ENCODE measurements around the gene POLA2.

The POLA2 gene

DNA sequence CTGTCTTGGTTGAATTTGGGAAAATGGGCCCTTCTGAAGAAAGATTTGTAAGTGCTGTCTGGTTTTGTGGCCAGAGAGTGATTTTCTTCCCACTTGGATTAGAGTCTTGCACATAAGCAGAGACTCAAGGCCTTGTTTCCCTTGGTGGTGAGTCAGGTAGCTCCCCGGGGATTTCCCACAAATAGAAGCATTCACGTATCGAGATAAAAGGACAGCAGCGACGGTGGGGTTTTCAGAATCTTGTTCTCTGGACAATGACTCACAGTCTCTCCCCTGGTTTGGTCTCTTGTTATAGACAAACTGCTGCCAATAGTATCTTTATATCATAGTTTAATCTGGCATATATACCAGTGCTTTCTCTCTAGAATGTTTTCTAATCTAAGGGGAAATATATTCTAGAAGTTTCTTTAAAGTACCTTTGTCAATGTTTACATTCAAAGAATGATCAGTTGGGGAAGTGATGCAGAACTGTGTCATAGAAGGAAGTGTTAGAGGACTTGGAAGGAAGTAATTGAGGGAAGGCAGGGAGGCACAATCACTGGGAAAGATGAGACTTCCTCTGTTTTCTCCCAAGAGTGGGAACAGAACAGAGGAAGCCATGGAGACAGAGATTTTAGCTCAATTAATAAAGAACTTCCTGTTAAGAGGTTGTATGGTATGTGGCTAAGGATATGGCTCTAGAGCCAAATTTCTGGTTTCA lies 18.1 kb downstream of the POLA2 start:
- in situ Hi-C loops (cut with MboI; ENCODE audit: low sequenced_read_pairs): no loop called here

- in situ Hi-C loops (cut with MboI; ENCODE audit: low sequenced_read_pairs): no loop called here
These were observed 18.9 kb downstream of the POLA2 start for GRCh38 chr11:65280646-65281045.

DNA sequence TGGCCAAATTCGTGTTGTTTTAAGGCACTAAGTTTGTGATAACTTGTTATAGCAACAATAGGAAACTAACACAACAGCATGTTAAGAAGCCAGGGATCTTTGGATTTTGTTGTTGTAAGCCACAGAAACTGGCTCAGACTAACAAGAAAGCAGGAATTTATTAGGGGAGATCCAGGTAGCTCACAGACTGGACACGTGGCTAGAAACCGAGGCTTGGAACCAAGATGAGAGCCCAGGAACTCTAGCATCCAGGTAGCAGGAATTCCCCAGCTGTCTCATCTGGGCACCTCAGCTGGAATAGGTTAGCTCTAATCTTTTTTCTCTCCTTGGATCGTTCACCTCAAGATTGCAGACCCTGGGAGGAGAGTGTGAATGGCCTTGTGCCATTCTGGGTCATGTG lies 24.9 kb downstream of the POLA2 start:
- in situ Hi-C loops (cut with MboI; ENCODE audit: low sequenced_read_pairs): no loop called here

DNA sequence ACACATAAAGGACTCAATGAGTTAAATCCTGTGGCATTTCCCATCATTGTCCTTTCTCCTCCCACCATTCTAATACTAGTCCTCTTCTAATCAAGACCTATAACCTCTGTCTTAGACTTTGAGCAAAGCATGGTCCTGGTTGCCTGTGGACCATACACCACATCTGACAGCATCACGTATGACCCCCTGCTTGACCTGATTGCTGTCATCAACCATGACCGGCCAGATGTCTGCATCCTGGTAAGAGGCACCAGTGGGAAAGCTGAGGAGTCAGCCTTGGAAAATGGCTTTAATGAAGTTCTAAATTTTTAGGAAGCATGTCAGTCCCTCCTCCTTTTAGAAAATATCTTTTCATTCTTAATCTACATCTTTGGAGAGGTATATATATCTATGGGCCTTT lies 25.8 kb downstream of the POLA2 start:
- in situ Hi-C loops (cut with MboI; ENCODE audit: low sequenced_read_pairs): no loop called here

DNA sequence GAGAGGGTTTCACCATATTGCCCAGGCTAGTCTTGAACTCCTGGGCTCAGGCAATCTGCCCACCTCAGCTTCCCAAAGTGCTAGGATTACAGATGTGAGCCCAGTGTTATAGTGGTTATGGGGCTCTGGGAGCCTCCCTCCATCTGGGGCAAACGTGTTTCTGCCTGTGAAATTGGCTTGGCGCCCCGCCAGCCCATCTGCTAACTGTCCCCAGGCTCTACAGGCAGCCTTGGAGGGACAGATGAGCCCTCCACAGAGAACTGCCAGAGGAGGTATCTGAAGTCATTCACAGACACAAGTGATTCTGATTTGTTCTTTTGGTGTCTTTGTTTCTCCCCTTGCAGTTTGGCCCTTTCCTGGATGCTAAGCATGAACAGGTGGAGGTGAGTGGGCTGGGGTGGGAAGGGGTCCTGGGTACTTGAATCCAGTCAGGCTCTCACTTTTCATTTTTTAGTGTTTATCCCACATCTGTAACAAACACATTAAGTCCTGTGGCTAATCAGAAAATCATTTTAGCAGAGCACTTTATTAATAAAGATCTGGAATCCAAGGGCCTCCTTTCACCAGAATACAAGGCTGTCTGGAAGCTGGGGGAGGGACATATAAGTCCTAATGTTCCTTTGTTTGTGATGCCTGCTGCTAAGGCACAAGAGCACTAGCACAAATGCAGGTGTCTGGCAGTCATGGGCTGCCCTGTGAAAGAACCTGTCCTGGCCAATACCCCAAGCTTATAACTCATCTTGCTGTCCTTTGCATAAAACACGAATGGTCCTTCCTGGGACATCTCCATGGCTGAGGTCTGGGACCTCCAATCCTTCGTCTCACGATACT lies 27.2 kb downstream of the POLA2 start:
- in situ Hi-C loops (cut with MboI; ENCODE audit: low sequenced_read_pairs): no loop called here

DNA sequence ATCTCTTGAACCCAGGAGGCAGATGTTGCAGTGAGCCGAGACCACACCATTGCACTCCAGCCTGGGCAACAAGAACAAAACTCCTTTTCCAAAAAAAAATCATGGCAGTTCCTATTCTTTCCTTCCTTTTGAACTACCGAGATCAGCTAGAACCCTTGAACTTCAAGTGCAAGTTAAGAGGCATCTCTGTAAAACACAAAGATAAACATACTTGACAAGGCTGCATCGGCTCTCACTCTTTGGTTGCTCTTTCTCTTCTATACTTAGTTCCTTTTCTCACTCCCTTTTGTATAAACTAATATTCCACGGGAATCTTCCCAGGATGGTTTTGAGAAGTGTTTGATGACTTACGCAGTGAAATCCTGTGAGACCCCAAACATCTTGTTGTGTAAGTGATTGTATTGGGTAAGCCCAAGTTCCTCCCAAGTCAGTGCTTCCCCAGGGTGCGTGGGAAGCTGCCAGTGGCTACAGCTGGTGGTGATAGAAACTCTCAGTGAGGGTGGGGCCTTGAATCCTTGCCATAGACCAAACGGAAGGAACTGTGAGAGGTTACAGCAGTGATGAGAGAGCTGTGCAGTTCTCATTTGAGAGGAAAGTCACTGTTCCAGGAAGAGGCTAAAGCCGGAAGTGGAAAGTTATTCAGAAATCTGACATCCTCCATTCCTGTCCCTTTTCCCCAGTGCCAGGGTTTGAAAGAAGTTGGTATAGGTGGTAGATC lies 28.8 kb downstream of the POLA2 start:
- in situ Hi-C loops (cut with MboI; ENCODE audit: low sequenced_read_pairs): no loop called here

- in situ Hi-C loops (cut with MboI; ENCODE audit: low sequenced_read_pairs): no loop called here
These were observed 29.9 kb downstream of the POLA2 start for GRCh38 chr11:65291613-65292012.

DNA sequence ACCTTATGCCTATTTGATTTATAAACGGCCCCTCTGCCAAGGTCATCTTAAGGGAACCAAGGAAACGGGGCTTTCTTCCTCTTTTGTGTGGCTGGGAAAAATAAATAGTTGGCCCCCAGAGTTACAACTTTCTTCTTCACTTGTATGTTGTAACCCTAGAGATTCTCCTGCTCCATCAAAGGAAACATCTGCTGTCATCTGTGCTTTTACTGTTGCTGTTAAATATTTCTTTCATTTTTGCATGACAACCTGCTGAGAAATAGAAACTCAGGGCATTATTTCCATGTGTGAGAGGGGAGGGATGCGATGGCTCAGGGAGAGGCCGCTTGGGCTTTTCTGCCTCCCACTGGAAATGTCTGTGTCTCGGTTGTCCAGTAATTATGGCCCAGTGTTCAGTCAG lies 31.1 kb downstream of the POLA2 start:
- in situ Hi-C loops (cut with MboI; ENCODE audit: low sequenced_read_pairs): no loop called here

DNA sequence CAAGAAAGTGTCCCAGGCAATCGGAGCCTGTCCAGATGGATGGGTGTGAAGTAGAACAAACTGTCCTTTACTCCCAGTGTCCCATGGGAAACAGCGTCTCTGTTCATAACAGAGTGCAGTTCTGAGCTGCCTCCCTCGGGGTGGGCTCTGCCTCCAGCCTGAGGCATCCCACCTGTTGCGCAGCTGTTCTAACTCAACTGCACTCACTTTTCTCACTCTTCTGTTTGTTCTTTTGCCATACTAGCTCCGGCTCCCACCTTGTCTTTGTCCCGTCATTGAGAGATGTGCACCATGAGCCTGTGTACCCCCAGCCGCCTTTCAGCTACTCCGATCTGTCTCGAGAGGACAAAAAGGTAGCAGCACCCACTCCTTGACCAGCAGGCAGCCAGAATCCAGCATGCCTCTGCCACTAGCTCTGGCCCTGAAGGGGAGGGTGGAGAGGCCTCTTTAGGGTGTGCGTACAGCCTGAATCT lies 32.2 kb downstream of the POLA2 start:
- in situ Hi-C loops (cut with MboI; ENCODE audit: low sequenced_read_pairs): no loop called here

GRCh38 chr11:65295001-65295400 lies 33.2 kb downstream of the POLA2 start:
- in situ Hi-C loops (cut with MboI; ENCODE audit: low sequenced_read_pairs): no loop called here

DNA sequence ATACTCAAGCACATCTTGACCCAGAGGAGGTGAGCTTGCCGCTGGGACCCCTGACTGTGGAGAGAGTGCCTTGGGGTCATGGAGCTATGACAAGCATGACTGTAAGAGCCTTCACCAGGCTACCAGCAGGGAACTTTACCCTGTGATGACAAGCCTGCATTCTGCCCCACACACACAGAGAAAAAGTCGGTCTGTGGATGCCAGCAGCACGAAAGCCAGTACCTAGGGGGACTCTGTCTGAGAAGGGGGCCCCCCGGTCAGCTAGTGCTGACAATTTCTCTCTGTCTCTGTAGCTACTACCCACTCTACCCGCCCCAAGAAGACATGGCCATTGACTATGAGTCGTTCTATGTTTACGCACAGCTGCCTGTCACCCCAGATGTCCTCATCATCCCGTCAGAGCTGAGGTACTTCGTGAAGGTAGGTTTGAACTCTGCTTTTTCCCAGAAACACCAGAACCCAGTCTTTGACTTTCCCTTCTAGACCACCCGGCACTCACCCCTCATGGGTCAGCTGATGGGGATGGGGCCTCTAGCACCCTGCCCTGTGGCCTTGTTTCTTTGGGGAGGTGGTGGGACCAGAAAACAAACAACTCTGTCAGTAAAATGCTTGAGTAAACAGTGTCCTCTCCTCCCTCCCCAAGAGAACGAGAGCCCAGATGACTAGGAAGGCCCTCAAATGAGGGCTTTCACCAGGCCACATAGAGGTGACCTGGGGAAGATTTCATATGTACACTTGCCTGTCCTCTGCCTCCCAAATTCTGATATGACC lies 34.0 kb downstream of the POLA2 start:
- in situ Hi-C loops (cut with MboI; ENCODE audit: low sequenced_read_pairs): no loop called here

- in situ Hi-C loops (cut with MboI; ENCODE audit: low sequenced_read_pairs): no loop called here
These were observed 35.4 kb downstream of the POLA2 start for GRCh38 chr11:65297026-65297672.

DNA sequence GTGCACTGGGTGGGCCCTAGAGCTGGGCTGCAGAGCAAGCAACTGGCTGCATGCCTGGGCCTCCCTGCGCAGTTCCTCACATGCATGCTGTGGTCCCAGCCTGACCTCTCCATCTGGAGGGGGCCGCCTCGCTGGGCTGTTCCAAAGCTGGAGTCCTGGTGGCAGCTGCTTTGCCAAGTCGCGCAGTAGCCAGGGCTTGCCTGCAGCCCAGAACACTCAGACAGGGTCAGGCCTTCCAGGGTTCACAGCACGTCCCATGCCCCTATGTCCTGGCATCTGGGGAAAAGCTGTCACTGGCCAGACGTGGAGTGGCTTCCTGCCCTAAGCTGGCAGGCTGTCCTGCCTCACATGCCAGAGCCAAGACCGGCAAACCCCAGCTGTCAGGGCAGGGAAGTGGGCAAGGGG lies 36.4 kb downstream of the POLA2 start:
- in situ Hi-C loops (cut with MboI; ENCODE audit: low sequenced_read_pairs): no loop called here

DNA sequence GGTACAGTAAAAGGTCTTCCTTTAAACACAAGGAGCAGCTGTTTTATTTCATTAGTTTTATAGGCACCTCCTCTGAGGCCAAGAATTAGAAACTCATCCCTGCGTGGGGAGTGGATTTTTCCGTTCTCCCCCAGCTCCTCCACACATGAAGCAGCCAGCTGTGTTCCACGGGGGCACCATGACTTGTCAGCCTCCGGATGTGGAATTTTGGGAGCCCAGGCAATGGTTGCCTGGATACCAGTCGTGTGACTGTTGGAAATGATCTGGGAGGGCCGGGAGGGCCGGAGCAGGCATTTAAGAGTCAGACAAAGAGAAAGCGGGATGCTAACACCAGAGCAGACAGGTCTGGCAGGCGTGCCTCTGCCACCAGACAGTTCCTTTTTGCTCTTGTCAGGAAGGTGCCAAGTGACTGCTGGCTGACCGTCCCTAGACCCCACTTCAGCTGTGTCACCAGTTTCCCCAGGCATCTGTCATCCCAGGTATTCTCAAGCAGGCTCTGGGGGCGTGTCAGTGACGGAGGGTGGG lies 37.0 kb downstream of the POLA2 start:
- in situ Hi-C loops (cut with MboI; ENCODE audit: low sequenced_read_pairs): no loop called here

GRCh38 chr11:65300621-65301275 lies 39.0 kb downstream of the POLA2 start:
- in situ Hi-C loops (cut with MboI; ENCODE audit: low sequenced_read_pairs): no loop called here

DNA sequence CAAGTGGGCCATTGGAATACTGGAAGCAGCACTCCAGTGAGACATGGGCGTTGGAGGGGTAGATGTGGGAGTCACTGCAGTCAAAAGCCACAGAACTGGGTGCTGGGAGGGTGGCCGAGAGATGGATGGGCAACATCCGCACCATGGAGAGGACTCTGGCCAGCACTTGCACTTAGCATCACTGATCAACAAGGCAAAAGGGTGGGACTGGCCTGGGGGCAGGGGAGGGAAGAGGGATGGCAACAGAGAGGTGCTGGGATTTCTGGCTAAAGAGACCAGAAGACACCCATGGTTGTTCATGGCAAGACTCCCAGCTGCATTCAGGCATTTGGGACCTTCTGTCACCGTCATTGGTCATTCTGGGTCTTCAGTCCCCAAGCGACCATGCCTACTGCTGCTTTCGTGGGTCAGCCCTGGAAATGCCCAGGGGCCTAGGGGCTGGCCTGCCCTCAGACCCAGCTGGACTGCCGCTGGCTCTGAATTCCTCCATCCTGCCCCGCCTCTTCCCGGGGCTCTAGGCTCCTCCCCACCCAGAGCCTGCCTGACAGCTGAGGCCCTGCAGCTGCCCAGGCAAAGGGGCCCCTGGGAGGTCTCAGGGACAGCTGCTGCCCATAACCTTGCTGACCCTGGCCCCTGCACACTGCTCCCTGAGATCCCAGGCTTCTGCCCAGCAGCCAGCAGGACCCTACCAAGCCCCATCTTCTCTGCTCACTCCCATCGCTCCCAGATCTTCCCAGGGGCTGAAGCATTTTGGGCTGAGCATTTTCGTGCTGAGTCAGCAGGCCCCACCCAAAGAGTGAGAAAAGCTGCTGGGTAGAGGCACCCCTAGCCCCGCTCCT lies 39.9 kb downstream of the POLA2 start:
- in situ Hi-C loops (cut with MboI; ENCODE audit: low sequenced_read_pairs): no loop called here

GRCh38 chr11:65303555-65303954 lies 41.8 kb downstream of the POLA2 start:
- in situ Hi-C loops (cut with MboI; ENCODE audit: low sequenced_read_pairs): no loop called here

DNA sequence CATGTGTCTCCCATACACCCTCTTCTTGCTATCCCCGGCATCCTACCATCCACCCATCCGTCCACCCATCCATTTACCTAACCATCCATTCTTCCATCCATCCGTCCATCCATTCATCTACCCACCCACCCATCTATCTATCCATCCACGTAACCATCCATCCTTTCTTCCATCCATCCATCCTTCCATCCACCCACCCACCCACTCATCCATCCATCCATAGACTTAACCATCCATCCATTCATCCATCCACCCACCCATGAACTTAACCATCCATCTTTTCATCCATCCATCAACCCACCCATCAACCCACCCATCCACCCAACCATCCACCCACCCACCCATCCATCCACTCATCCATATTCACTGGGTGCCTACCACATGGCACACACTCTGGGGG lies 42.3 kb downstream of the POLA2 start:
- in situ Hi-C loops (cut with MboI; ENCODE audit: low sequenced_read_pairs): no loop called here

GRCh38 chr11:65304613-65305012 lies 42.9 kb downstream of the POLA2 start:
- in situ Hi-C loops (cut with MboI; ENCODE audit: low sequenced_read_pairs): no loop called here

Data from hTERT RPE-1 (cell line).